RWPE2 (cell line): Measurements from ENCODE around the gene CCN6.

Source experiments
- ATAC-seq: fragments of 200-7000 bp; cut with Tn5 transposase; 3 replicates; pipeline ENCODE4 v1.9.1; 2021; ENCODE audit warnings: low read depth
- DNase-seq: peaks from one replicate; pipeline ENCODE4 v3.0.0-alpha.2; 2020; ENCODE audit warnings: low spot score
- H3K27ac ChIP-seq: fragments of 450-650 bp; 2 replicates; pipeline ENCODE4 v1.5.1; 2017; ENCODE audit warnings: mild to moderate bottlenecking; ENCODE audit not compliant: poor library complexity, severe bottlenecking
- H3K27me3 ChIP-seq: fragments of 250-450 bp; sonication (Bioruptor Pico); 2 replicates; pipeline ENCODE4 v1.5.1; 2021; ENCODE audit warnings: mild to moderate bottlenecking, moderate library complexity; ENCODE audit not compliant: insufficient read depth, poor library complexity, severe bottlenecking
- H3K36me3 ChIP-seq: fragments of 250-450 bp; sonication (Bioruptor Pico); 2 replicates; pipeline ENCODE4 v1.5.1; 2020; ENCODE audit warnings: low read depth, mild to moderate bottlenecking, moderate library complexity
- H3K4me1 ChIP-seq: fragments of 250-450 bp; sonication (Bioruptor Pico); 2 replicates; pipeline ENCODE4 v1.5.1; 2021; ENCODE audit warnings: mild to moderate bottlenecking, moderate library complexity; ENCODE audit not compliant: insufficient read depth, poor library complexity, severe bottlenecking
- H3K4me3 ChIP-seq: fragments of 250-450 bp; sonication (Bioruptor Pico); 2 replicates; pipeline ENCODE4 v1.5.1; 2021; ENCODE audit warnings: mild to moderate bottlenecking, moderate library complexity; ENCODE audit not compliant: severe bottlenecking
- H3K9me3 ChIP-seq: fragments of 250-450 bp; sonication (Bioruptor Pico); 2 replicates; pipeline ENCODE4 v1.5.1; 2021; ENCODE audit warnings: mild to moderate bottlenecking, moderate library complexity; ENCODE audit not compliant: severe bottlenecking
- TF ChIP-seq, protein P1 (sequence below): fragments of 450-650 bp; IDR thresholded peaks from one replicate; pipeline ENCODE4 v1.5.1; 2017; ENCODE audit warnings: mild to moderate bottlenecking, moderate library complexity; ENCODE audit not compliant: poor library complexity, severe bottlenecking

The CCN6 gene

DNA sequence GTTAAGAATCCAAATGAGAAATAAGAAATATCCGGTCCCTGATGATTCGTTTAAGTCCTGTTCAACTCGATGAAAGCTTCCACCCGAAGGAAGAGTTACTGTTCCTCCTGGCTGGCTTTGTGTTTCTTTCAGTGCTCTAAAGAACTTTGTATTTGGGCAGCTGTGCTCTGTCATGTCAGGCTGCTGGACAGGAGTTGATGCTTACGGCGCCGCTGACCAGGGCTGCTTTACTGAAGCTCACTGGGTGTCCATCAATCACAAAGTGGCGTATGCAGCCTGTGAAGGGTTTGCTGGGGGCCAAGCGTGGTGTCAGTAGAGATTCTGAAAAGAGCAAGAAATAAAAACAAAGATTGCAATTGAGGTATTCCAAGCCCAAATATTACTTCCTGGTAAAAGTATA is 55.4 kb downstream of the CCN6 start:
- H3K36me3 ChIP-seq = no peaks in the 10 kb centered on the region; the same call in 1 of the 2 replicates
- no peak overlapping the region for H3K27ac ChIP-seq
- TF ChIP-seq, protein P1, sequence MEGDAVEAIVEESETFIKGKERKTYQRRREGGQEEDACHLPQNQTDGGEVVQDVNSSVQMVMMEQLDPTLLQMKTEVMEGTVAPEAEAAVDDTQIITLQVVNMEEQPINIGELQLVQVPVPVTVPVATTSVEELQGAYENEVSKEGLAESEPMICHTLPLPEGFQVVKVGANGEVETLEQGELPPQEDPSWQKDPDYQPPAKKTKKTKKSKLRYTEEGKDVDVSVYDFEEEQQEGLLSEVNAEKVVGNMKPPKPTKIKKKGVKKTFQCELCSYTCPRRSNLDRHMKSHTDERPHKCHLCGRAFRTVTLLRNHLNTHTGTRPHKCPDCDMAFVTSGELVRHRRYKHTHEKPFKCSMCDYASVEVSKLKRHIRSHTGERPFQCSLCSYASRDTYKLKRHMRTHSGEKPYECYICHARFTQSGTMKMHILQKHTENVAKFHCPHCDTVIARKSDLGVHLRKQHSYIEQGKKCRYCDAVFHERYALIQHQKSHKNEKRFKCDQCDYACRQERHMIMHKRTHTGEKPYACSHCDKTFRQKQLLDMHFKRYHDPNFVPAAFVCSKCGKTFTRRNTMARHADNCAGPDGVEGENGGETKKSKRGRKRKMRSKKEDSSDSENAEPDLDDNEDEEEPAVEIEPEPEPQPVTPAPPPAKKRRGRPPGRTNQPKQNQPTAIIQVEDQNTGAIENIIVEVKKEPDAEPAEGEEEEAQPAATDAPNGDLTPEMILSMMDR = no peak
- H3K9me3 ChIP-seq = no peaks in the 10 kb centered on the region
- no peak for DNase-seq
- H3K27me3 ChIP-seq = no peaks in the 10 kb centered on the region
- no peak for ATAC-seq
- no peaks in the 10 kb centered on the region for H3K4me1 ChIP-seq
- H3K4me3 ChIP-seq = no peak overlapping the region

DNA sequence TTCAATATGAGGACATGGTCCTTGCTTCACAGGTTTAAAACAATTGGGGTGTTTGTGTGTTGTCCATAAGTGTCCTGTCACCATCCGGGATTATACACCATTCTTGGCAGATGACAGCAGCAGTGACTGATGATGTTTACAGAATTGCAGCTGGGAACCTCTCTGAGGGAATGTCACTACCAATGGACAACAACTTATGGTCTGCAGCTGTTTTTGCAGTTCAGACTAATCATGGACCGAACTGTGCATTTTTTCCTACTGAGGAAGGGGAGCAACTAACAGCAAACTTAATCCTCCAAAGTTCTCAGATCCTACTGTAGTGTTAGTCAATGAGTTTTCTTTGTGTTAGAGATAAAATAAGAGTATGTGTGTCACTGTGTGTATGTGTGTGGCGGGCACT is 59.5 kb downstream of the CCN6 start:
- H3K9me3 ChIP-seq = no peaks in the 10 kb centered on the region
- H3K27ac ChIP-seq = no peak overlapping the region
- ATAC-seq (no peak), DNase-seq (no peak)
- H3K27me3 ChIP-seq = no peaks in the 10 kb centered on the region
- TF ChIP-seq, protein P1 = no peak
- no peaks in the 10 kb centered on the region for H3K36me3 ChIP-seq
- peaks cover 6% of the 10 kb centered on the region for H3K4me1 ChIP-seq
- H3K4me3 ChIP-seq = no peak overlapping the region

DNA sequence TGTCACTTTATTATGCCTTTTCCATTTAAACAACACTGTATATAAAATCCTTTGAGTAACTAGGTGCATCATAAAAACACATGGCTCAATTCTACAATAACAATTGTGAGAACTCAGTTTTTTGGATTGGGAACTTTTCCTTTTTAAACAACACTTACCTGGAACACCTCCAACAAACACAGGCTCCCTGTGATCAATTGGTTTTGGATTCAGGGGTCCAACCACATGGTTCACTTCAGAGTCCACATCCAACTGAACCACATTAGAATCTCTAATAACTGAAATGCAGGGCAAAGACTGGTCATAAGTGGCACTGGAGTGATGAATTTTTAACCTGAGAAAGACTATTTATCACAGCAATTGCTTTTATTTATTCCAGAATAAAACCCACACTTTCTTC is 60.0 kb downstream of the CCN6 start:
- H3K36me3 ChIP-seq = no peaks in the 10 kb centered on the region
- DNase-seq (no peak), ATAC-seq (no peak)
- TF ChIP-seq, protein P1 = no peak
- H3K9me3 ChIP-seq = no peaks in the 10 kb centered on the region
- H3K27ac ChIP-seq = no peak overlapping the region
- H3K4me3 ChIP-seq = no peak overlapping the region
- no peaks in the 10 kb centered on the region for H3K27me3 ChIP-seq
- peaks cover 6% of the 10 kb centered on the region for H3K4me1 ChIP-seq

GRCh38 chr6:112114577-112115223 is 60.8 kb downstream of the CCN6 start:
- H3K27ac ChIP-seq = no peak overlapping the region
- no peaks in the 10 kb centered on the region for H3K36me3 ChIP-seq
- no peak for ATAC-seq
- TF ChIP-seq, protein P1 = no peak
- H3K4me1 ChIP-seq = peaks cover 6% of the 10 kb centered on the region
- no peaks in the 10 kb centered on the region for H3K27me3 ChIP-seq
- H3K9me3 ChIP-seq = no peaks in the 10 kb centered on the region
- no peak overlapping the region for H3K4me3 ChIP-seq
- DNase-seq = no peak

GRCh38 chr6:112116221-112116620 is 62.3 kb downstream of the CCN6 start:
- TF ChIP-seq, protein P1 = no peak
- no peak overlapping the region for H3K4me3 ChIP-seq
- DNase-seq (no peak), ATAC-seq (no peak)
- no peaks in the 10 kb centered on the region for H3K27me3 ChIP-seq
- no peaks in the 10 kb centered on the region for H3K36me3 ChIP-seq
- H3K4me1 ChIP-seq = peaks cover 6% of the 10 kb centered on the region
- H3K9me3 ChIP-seq = no peaks in the 10 kb centered on the region
- H3K27ac ChIP-seq = no peak overlapping the region
